HuH-7.5 (cell line): ENCODE measurements around the gene PPP2R5E.
"Not testable (repeated sequence)": the region's sequence is repeated elsewhere in the genome, so short reads cannot be mapped to it uniquely, and the experiment has no call there.

Source experiments
- DNase-seq: peaks from one replicate; pipeline ENCODE4 v3.0.0; 2011; ENCODE audit warnings: low spot score

PPP2R5E gene

DNA sequence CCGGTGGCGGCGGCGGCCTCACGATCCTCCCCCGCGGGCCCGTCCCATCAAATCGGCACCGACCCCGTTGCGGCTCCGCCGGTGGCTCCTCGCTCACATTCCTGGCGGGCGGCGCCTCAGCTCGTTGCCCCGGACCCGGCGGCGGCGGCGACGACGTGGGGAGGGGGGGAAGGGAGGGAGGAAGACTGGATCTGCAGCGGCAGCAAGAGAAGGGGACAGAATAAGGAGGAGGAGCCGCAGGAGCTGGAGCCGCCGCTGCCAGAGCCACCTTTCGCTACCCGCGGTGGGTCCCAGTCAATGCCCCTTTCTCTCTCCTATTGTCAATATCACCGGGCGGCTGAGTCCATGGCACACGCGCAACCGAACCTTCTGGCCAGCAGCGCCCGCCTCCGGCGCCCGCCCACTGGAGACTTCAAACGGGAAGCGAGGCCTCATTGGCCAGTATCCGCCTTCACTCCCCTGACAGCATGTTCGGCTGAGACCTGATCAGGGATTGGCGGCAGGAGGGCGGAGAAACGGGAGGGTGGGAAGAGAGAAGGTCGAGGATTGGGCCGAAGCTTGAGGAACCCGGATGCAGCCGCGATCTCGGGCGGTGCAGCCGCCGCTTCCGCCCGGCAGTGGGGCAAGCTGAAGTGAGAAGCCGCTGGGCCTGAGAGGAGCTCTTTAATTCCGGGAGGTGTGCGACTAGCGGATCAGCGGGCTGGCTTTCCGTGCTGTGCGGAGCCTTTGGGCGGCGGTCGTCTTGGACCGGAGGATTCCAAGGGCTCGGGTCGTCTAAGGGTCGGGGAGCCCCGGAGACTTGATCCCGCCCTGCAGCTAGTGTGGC, at the start of gene PPP2R5E:
Gene PPP2R5E (minus strand): TSS at position 378 of the 826 bp plus-strand sequence. CDS start 3,692 bp downstream, outside the sequence.
- DNase-seq: peak; percentile 90

- not testable (repeated sequence) for DNase-seq
These were observed 39.9 kb upstream of the PPP2R5E start for GRCh38 chr14:63583046-63583445.

DNA sequence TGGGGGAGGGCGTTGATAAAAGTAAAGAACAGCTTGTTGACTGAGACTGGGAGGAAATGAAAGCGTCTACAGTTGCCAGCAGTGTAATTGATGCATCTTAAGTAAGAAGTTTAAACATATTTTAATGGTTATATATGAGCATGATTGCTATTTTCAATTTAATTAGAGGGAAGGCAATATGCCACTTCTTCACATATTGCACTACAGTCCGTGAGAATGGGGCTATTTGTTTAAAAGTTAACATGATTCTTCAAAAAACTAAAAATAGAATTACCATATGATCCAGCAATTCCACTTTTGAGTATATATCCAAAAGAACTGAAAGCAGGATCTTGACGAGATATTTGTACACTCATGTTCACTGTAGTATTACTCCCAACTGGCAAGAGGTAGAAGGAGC, 38.3 kb upstream of the PPP2R5E start:
- DNase-seq: no peak

DNA sequence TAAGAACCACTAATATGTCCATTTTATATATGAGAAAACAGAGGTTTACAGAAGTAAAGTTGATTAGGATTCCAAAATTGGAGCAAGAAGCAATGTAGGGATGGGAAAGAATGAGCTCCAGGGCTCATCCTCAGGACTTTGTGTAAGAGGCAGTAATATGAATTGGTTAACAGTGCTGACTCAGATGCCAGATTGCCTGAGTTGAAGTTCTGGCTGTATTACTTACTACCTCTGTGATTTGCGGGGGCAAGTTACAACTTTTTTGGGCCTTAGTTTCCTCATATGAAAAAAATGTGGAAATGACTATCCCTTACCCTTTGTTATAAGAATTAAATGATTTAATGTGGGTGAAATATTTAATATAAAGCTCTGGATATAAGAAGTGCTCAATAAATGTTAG, 35.1 kb upstream of the PPP2R5E start:
- DNase-seq: no peak

GRCh38 chr14:63573581-63573980, 30.4 kb upstream of the PPP2R5E start:
- no peak for DNase-seq

GRCh38 chr14:63565448-63565847, 22.3 kb upstream of the PPP2R5E start:
- DNase-seq: no peak

GRCh38 chr14:63564318-63564717, 21.1 kb upstream of the PPP2R5E start:
- no peak for DNase-seq

DNA sequence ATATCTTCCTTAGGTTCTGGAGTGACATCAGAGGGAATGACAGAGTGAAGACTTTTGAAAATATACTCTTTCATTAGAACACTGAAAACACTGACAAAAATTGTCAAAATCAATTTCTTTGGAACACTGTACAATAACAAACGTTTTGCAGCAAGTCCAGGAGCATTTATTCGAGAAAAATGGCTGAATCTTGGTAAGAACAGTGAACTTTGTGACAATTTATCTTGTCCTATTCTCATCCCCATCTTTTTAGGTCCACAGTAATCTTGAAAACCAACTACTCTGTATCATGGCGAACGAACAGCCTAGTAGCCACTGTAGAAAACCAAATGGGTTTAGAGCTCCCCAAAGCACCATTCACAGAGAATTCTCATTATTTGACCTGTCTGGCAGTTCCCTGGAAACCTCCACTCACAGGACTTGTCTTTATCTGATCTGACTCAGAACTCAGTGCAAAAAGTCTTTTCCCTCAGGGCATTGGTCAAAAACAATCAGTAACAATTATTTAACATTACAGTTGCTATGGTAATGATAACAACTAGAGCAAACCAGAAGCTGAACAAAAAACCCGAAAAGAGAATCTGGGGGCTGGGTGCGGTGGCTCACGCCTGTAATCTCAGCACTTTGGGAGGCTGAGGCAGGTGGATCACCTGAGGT, 20.3 kb upstream of the PPP2R5E start:
- no peak for DNase-seq

DNA sequence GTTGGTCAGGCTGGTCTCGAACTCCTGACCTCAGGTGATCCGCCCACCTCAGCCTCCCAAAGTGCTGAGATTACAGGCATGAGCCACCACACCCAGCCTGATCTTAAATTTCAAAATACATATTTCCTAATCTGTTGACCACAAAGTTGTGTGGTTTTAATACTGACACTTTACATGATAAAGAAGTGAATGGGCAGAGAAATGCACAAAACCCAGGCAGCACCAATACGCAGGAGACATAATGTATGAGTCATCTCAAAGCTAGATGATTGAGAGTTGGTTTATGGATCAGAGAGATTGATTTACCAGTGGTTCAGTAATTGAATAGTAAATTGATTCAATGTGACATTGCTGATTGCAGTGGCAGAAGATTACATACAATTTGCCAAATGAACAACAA, 19.2 kb upstream of the PPP2R5E start:
- DNase-seq: no peak

DNA sequence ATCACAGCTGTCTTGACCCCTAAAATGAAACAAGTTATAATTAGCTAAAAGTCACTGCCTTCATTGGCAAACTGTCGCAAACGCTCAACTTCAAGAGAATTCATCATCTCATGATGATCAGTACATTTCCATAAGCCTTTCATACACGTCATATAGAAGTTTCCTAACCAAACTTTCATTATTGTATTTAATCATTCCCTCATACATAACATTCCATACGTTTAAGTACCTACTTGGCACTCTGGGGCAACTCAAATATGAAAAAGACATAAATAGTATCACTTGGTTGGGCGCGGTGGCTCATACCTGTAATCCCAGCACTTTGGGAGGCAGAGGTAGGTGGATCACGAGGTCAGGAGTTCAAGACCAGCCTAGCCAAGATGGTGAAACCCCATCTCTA, 12.4 kb upstream of the PPP2R5E start:
- no peak for DNase-seq

GRCh38 chr14:63551332-63551731, 8.2 kb upstream of the PPP2R5E start:
- no peak for DNase-seq

GRCh38 chr14:63547798-63548335, 4.7 kb upstream of the PPP2R5E start:
- no peak for DNase-seq

GRCh38 chr14:63545431-63545830, 2.3 kb upstream of the PPP2R5E start:
- no peak for DNase-seq

DNA sequence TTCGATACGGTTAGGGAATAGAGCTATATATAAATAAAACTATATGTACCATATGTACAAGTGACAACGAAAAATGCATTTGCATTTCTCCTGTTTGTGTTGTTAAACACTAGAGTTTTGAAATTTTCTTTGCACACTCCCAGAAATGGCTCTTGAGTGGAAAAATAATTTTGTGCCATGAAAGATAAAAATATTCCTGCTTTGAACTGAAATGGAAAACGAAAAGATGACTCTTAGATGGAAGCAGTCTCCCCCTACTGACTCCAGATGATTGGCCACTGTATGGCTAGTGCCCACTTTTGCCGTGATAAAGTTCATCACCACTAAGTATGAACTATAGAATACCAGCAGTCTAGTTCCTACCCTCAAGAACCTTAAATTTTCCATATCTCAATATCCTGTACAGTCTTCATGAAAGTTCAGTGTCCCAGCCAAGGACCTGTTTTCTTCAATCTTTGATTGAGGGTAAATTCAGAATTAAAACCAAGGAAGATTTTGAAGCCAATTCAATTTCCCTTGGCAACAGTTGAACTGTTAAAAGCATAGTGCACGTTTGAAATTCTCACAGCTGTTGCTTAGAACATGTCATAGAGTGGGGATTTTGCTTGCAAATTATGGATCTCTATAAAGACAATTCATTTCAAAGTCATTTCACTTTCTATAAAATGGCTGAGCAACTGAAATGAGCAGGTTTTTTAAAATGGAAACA, 1.6 kb upstream of the PPP2R5E start:
- peak; percentile 39 for DNase-seq

- DNase-seq: no peak
These were observed 739 bp upstream of the PPP2R5E start for GRCh38 chr14:63543826-63544406.

DNA sequence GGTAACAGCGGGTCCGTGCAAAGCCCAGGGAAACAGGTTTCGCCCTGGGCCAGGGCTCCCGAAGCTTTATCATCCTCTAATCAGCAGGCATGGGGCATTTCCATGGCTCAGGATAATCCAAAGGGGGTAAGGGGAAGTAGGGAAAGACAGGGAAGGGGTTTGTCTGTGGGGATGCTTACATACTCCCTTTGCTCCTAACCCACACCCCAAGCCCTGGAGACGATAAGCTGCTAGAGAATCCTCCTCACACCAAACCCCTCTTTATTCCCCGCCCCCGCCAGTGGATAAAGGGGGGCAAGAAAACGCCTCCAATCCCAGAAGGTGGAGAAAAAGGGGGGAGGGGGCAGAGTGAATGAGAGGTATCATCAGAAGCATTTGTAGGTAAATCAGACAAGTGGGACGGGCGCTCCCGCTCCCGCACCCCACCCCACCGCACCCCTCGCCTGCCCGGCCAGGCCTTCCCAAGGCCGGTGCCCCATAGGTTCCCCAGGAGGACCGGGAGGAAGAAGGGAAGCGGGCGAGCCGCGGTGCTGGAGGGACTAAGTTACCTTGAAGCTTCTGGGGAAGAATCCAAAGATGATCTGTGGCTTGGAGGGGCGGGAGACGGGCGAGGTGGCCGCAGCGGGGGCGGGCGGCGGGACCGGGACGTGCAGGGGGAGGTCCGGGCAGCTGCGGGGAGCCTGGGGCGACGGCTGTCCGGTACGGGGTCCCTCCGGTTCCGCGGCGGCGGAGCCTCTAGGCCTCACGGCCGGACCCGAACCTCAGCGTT, 762 bp downstream of the PPP2R5E start:
- no peak for DNase-seq

DNA sequence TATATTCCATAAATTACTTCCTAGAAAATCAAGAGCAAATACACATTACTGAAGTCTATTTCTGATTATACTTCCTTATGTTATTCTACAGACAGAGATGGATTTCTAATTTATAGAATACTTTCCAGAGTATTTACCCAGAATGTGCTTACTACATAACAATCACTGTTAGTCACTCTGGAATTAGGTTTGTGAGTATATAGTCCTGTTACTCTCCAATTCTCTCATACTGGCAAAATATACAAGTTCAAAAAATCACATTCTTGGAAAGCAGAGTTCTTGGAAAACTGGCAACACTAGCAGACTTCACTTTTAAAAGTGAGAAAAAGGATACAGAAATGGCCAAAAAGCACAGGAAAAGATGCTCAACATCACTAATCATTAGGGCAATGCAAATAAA, 7.3 kb downstream of the PPP2R5E start:
- DNase-seq: no peak

GRCh38 chr14:63533474-63533873, 9.7 kb downstream of the PPP2R5E start:
- DNase-seq: no peak

DNA sequence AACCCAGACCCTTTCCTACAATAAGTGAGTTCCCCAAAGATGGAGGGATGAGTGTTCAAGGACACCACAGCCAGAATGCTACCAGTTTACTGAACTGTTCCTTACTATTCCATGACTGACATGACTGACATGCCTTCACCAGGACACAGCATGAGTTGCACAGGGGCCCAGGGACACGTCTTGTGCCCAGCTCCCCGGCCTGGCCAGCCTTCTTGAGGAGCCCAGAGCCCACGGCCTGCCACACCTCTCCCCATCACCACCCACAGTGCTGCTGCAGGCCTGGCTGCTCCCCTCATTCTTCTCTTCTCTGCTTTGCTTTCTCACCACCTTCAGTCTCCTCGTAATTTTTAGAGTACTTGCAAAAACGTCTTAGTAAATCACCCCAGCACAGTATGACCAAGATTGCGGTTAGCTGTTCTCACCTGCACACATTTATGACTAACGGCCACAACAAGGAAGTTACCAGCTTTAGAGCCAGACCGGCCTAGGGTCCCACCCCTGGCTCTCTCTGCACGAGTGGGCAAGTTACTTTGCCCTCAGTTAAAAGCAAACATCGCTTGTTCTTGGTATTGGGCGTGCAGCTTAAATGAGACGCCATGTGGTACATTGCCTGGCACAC, 18.5 kb downstream of the PPP2R5E start:
- DNase-seq: no peak

DNA sequence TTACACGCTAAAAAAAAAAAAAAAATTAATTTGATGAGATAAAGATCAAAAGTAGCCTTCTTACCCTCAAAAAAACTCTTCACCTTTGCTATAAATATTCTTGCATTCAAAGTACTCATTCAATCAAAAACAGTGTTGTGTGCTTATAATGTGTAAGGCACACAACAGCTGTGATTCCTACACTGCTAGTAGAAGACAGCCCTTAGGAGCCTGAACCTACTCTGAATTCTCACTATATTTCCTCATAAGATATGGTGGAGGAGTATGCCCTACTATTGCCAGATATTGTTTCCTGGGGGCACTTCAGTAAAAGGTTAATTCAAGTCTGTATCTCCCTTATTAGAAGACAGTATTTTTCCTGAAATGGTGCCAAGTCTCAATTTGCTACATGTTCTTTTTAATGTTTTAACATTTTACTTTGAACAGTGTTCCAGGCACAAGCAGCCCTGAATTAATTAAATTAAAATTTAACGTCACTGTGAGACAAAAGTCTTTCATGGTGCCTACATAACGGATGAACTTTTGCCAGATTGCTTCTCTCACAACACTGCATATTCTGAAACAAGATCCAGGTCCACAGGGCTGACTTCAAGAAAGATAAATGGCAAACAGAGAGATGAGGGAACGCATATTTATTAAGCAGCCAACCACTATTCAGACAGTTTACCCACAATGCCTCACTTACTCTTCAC, 19.3 kb downstream of the PPP2R5E start:
- DNase-seq: no peak
